Left ventricle myocardium inferior (tissue), 1 donor: ENCODE results near the gene SLC1A3. TPM values are rescaled to one million over a fixed set of nuclear protein-coding genes. Genes with fewer than 3 reads are reported as not detected.

Experiments used
- DNase-seq: peaks from one replicate; pipeline ENCODE4 v3.0.0-alpha.2; 2020
- H3K27ac ChIP-seq: fragments of 200-600 bp; replicated peaks from 2 replicates; pipeline ENCODE4 v1.8.0; 2021
- H3K27me3 ChIP-seq: fragments of 200-600 bp; 2 replicates; pipeline ENCODE4 v1.8.0; 2021; ENCODE audit warnings: low read depth
- H3K36me3 ChIP-seq: fragments of 200-600 bp; 2 replicates; pipeline ENCODE4 v1.8.0; 2021
- H3K4me1 ChIP-seq: fragments of 200-600 bp; 2 replicates; pipeline ENCODE4 v1.8.0; 2021
- H3K4me3 ChIP-seq: fragments of 200-600 bp; 2 replicates; pipeline ENCODE4 v1.8.0; 2021; ENCODE audit warnings: mild to moderate bottlenecking, moderate library complexity
- H3K9me3 ChIP-seq: fragments of 200-600 bp; replicated peaks from 2 replicates; pipeline ENCODE4 v1.8.0; 2021
- intact Hi-C: fragments of 100-400 bp; cut with micrococcal nuclease; formaldehyde crosslinking; loops from one replicate; pipeline ENCODE4 v1.11.0; 2022
- total RNA-seq: library from RNA; stranded (reverse); fragmentation: NEBNext Ultra II Directional; extraction: Animal tissue kit (Norgen Biotek cat#: 25700); gene quantifications from one replicate; pipeline ENCODE4 v1.2.1, GENCODE V29; 2021
- TF ChIP-seq, protein P1 (sequence below): fragments of 200-600 bp; IDR thresholded peaks from 2 replicates; pipeline ENCODE4 v1.8.0; 2021; ENCODE audit warnings: antibody characterized with exemption, mild to moderate bottlenecking, borderline replicate concordance
- donor health status: DM: no; HTN: yes; CAD: no; lungs with severe emphysema.

Gene SLC1A3
- total RNA-seq, 1 donor from 2014 or later, result 144 TPM

GRCh38 chr5:36596247-36596646, 10.2 kb upstream of the SLC1A3 start:
- Histone ChIP-seq H3K36me3 (no peaks in the 10 kb centered on the region), H3K9me3 (no peaks in the 10 kb centered on the region), H3K4me1 (peaks cover 12% of the 10 kb centered on the region), H3K27ac (no peak overlapping the region), H3K4me3 (no peak overlapping the region), H3K27me3 (no peaks in the 10 kb centered on the region)
- TF ChIP-seq, protein P1, sequence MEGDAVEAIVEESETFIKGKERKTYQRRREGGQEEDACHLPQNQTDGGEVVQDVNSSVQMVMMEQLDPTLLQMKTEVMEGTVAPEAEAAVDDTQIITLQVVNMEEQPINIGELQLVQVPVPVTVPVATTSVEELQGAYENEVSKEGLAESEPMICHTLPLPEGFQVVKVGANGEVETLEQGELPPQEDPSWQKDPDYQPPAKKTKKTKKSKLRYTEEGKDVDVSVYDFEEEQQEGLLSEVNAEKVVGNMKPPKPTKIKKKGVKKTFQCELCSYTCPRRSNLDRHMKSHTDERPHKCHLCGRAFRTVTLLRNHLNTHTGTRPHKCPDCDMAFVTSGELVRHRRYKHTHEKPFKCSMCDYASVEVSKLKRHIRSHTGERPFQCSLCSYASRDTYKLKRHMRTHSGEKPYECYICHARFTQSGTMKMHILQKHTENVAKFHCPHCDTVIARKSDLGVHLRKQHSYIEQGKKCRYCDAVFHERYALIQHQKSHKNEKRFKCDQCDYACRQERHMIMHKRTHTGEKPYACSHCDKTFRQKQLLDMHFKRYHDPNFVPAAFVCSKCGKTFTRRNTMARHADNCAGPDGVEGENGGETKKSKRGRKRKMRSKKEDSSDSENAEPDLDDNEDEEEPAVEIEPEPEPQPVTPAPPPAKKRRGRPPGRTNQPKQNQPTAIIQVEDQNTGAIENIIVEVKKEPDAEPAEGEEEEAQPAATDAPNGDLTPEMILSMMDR, result no peak
- DNase-seq, result no peak
- intact Hi-C loops, result no loop called here

DNA sequence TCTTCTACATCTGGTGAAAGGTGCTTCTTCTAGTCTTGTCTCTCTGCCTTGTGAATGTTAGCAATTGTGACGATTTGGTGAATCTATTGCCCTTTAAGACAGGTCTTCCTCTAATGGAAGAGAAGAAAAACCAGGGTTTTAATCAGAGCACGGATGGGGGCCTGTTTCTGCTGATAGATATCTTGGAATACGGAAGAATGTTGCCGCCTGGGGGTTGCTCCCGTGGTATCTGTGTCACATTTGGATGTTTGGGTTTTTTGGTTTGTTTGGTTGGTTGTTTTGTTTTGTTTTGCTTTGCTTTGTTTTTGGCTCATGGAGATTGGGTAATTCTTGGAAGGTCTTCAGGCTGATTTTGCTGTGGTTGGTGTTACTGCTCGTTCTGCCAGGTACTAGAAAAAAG, 9.7 kb upstream of the SLC1A3 start:
- no peak for DNase-seq
- H3K4me3 ChIP-seq, result no peak overlapping the region
- H3K36me3 ChIP-seq, result no peaks in the 10 kb centered on the region
- intact Hi-C loops, result no loop called here
- no peaks in the 10 kb centered on the region for H3K27me3 ChIP-seq
- peaks cover 10% of the 10 kb centered on the region for H3K4me1 ChIP-seq
- H3K27ac ChIP-seq, result no peak overlapping the region
- TF ChIP-seq, protein P1, result no peak
- H3K9me3 ChIP-seq, result no peaks in the 10 kb centered on the region

- Histone ChIP-seq H3K27me3 (no peaks in the 10 kb centered on the region), H3K4me3 (no peak overlapping the region), H3K9me3 (no peaks in the 10 kb centered on the region), H3K4me1 (peaks cover 10% of the 10 kb centered on the region), H3K36me3 (no peaks in the 10 kb centered on the region), H3K27ac (no peak overlapping the region)
- DNase-seq, result no peak
- TF ChIP-seq, protein P1, result no peak
- intact Hi-C loops, result no loop called here
Measured at GRCh38 chr5:36598045-36598444, 8.4 kb upstream of the SLC1A3 start.

DNA sequence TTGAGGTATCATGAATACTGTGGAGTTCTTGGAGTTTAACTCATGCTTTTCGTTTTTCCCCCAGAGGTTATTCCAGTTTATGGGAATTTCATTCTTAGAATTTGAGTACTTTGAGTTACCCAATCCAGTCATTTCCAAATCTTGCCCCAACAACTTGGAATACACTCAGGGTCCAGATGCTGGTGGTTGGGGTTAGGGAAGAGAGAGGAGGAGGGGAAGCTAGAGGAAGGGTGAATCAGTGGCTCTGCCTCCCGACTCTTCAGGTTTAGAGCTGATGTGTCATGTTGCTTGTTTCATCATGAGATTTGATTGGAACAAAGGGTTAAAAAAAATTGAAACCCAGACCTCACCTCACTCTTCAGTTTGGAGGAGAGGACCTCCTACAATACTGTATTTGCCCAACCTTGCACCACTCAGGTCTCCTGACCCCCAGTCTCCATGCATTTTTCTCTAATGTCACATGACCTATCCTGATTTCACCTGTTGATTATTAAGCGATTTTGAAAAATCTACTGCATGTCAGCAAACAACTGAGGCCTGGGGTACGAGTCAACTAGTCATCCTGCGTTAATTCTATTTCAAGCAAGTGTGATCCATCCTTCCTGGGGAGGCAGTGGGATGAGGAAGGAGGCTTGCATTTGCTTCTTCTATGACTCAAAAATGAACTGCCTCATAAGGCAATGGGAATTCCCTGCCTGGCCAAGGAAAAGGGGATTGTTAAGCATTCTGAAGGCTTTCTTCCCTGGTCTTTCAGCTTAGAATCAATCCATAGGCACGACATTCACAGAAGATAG, 6.2 kb upstream of the SLC1A3 start:
- Histone ChIP-seq H3K27me3 (no peaks in the 10 kb centered on the region), H3K27ac (no peak overlapping the region), H3K4me1 (no peaks in the 10 kb centered on the region), H3K9me3 (no peaks in the 10 kb centered on the region), H3K36me3 (no peaks in the 10 kb centered on the region), H3K4me3 (no peak overlapping the region)
- intact Hi-C loops, result no loop called here
- TF ChIP-seq, protein P1, result no peak
- DNase-seq, result no peak

- intact Hi-C loops, result no loop called here
- no peaks in the 10 kb centered on the region for H3K27me3 ChIP-seq
Measured at GRCh38 chr5:36600917-36601527, 5.4 kb upstream of the SLC1A3 start.

More at GRCh38 chr5:36600917-36601527, 5.4 kb upstream of the SLC1A3 start:
- no peak overlapping the region for H3K4me3 ChIP-seq
- DNase-seq, result no peak
- H3K36me3 ChIP-seq, result no peaks in the 10 kb centered on the region
- peaks cover 7% of the 10 kb centered on the region for H3K4me1 ChIP-seq
- TF ChIP-seq, protein P1, result no peak
- no peaks in the 10 kb centered on the region for H3K9me3 ChIP-seq
- no peak overlapping the region for H3K27ac ChIP-seq
